Trophoblast cell (in vitro differentiated cells and primary cell): Measurements from ENCODE around the gene CHMP2A.

Experiments
- DNase-seq, 2 donors: peaks; one replicate each; pipeline ENCODE4 v3.0.0-alpha.2; 2016
- H2AFZ ChIP-seq: 2 replicates; pipeline ENCODE4 v1.6.1; 2013; ENCODE audit warnings: low read length, moderate library complexity, mild to moderate bottlenecking; ENCODE audit not compliant: insufficient read depth, poor library complexity
- H2AK5ac ChIP-seq: 2 replicates; pipeline ENCODE4 v1.6.1; 2013; ENCODE audit warnings: mild to moderate bottlenecking, low read length
- H2BK120ac ChIP-seq: 2 replicates; pipeline ENCODE4 v1.6.1; 2013; ENCODE audit warnings: low read length, mild to moderate bottlenecking, moderate library complexity; ENCODE audit not compliant: insufficient read depth, poor library complexity
- H2BK12ac ChIP-seq: 2 replicates; pipeline ENCODE4 v1.6.1; 2013; ENCODE audit warnings: mild to moderate bottlenecking, low read length, moderate library complexity
- H2BK5ac ChIP-seq: 2 replicates; pipeline ENCODE4 v1.6.1; 2013; ENCODE audit warnings: low read length, low read depth, moderate library complexity, mild to moderate bottlenecking; ENCODE audit not compliant: poor library complexity
- H3K14ac ChIP-seq: 2 replicates; pipeline ENCODE4 v1.6.1; 2013; ENCODE audit warnings: mild to moderate bottlenecking, low read length
- H3K18ac ChIP-seq: 2 replicates; pipeline ENCODE4 v1.6.1; 2013; ENCODE audit warnings: mild to moderate bottlenecking, low read length
- H3K23ac ChIP-seq: 2 replicates; pipeline ENCODE4 v1.6.1; 2013; ENCODE audit warnings: low read length
- H3K27ac ChIP-seq: 2 replicates; pipeline ENCODE4 v1.5.1; 2013; ENCODE audit warnings: low read depth, mild to moderate bottlenecking, inconsistent platforms, low read length, moderate library complexity
- H3K27me3 ChIP-seq: 2 replicates; pipeline ENCODE4 v1.6.1; 2013; ENCODE audit warnings: inconsistent platforms, mild to moderate bottlenecking, low read length, moderate library complexity; ENCODE audit not compliant: insufficient read depth
- H3K36me3 ChIP-seq, 2 experiments: 1 replicate in 1 of 2; 2 replicates in 1 of 2; pipeline ENCODE4 v1.6.1; 2013; ENCODE audit warnings: low read length in 2 of 2, mild to moderate bottlenecking in 2 of 2, moderate library complexity in 1 of 2; ENCODE audit not compliant: insufficient read depth in 2 of 2, control insufficient read depth in 1 of 2
- H3K4ac ChIP-seq: 2 replicates; pipeline ENCODE4 v1.6.1; 2013; ENCODE audit warnings: low read depth, mild to moderate bottlenecking, low read length, moderate library complexity
- H3K4me1 ChIP-seq, 2 experiments: 1 replicate in 1 of 2; 2 replicates in 1 of 2; pipeline ENCODE4 v1.6.1; 2013; ENCODE audit warnings: low read length in 2 of 2, mild to moderate bottlenecking in 2 of 2, moderate library complexity in 1 of 2; ENCODE audit not compliant: insufficient read depth in 2 of 2, control insufficient read depth in 1 of 2
- H3K4me2 ChIP-seq: 2 replicates; pipeline ENCODE4 v1.6.1; 2013; ENCODE audit warnings: inconsistent platforms, mild to moderate bottlenecking, low read length, moderate library complexity
- H3K4me3 ChIP-seq: 2 replicates; pipeline ENCODE4 v1.5.1; 2013; ENCODE audit warnings: mild to moderate bottlenecking, low read depth, low read length, inconsistent platforms
- H3K79me1 ChIP-seq: one replicate; pipeline ENCODE4 v1.6.1; 2013; ENCODE audit warnings: low read length
- H3K79me2 ChIP-seq: 2 replicates; pipeline ENCODE4 v1.6.1; 2013; ENCODE audit warnings: low read length, mild to moderate bottlenecking; ENCODE audit not compliant: control insufficient read depth, insufficient read depth, poor library complexity
- H3K9ac ChIP-seq: 2 replicates; pipeline ENCODE4 v1.6.1; 2013; ENCODE audit warnings: mild to moderate bottlenecking, low read length
- H3K9me3 ChIP-seq: 2 replicates; pipeline ENCODE4 v1.6.1; 2013; ENCODE audit warnings: low read depth, mild to moderate bottlenecking, control low read depth, inconsistent platforms, low read length; ENCODE audit not compliant: insufficient read depth
- H4K12ac ChIP-seq: 2 replicates; pipeline ENCODE4 v1.6.1; 2013; ENCODE audit warnings: low read depth, mild to moderate bottlenecking, low read length, moderate library complexity
- H4K8ac ChIP-seq: 2 replicates; pipeline ENCODE4 v1.6.1; 2013; ENCODE audit warnings: low read depth, mild to moderate bottlenecking, low read length, moderate library complexity
- H4K91ac ChIP-seq: one replicate; pipeline ENCODE4 v1.6.1; 2013; ENCODE audit warnings: low read depth, mild to moderate bottlenecking, low read length, moderate library complexity
- WGBS: extraction: QIAGEN DNeasy Blood & Tissue Kit; methylation state at CpG from one replicate; pipeline ENCODE4 v1.1.7; 2013; ENCODE audit warnings: missing lambda C conversion rate; ENCODE audit not compliant: insufficient read length, insufficient coverage; ENCODE audit errors: extremely low coverage; 5-methylcytosine and 5-hydroxymethylcytosine counted together

The CHMP2A gene

DNA sequence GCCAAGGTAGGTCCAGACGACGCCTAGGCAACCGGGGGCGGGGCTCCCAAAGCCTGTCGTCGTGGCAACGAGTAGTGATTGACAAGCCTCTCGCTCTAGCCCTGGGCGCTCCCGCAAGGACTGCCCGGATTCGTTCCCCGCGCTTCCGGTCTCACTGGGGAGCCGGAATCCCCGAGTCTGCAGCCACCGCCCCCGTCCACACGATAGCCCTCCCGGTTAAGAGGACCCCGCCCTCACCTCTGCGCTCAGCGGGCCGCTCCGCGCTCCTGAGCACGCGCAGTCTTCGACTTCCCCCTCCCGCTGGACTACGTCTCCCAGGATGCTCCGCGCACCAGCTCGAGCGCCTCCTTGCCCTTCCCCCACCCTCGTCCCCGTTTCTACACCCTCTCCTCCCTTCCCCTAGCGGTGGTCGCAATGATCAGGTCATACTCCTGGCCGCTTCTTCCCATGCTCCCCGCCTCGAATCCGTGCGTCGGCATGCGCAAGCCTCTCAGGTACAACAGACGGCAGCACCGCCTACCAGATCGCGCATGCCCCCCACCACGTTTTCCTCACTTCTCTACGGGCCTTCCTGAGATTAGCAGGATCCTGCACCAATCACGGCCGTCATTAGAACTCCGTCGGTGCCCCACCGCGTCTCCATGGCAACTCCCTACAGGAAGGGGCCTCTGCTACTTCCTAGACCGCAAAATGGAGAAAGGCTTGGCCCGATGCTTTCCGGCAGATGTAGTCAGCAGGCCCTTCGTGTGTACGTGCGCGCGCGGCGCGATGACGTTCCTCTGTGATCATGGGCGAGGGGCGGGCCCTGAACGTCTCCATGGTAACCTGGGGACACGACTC lies 18.1 kb upstream of the CHMP2A start, which contains the start of gene MZF1:
Gene MZF1, minus strand, starts transcription at position 518 of the 840 bp plus-strand sequence. CDS start 1,946 bp downstream, outside the sequence.
- peak within 1 kb of the TSS; percentile 81 for H2BK120ac ChIP-seq
- peak; percentile 100 for DNase-seq
- peak within 1 kb of the TSS; percentile 87 for H2BK5ac ChIP-seq
- peaks cover 9% of the 10 kb centered on the region for H3K79me2 ChIP-seq
- peak within 1 kb of the TSS; percentile 99 for H4K8ac ChIP-seq
- H4K12ac ChIP-seq, result peak within 1 kb of the TSS; percentile 93
- peak within 1 kb of the TSS; percentile 98 for H3K14ac ChIP-seq
- peaks cover 17% of the 10 kb centered on the region for H3K79me1 ChIP-seq
- H3K4me1 ChIP-seq, result peaks cover 7 to 12% of the 10 kb centered on the region in 2 experiments
- H3K27ac ChIP-seq, result peak within 1 kb of the TSS; percentile 96
- peak within 1 kb of the TSS; percentile 89 for H3K9ac ChIP-seq
- H4K91ac ChIP-seq, result peak within 1 kb of the TSS; percentile 96
- no CpG with 5 or more reads among the region's 75 CpGs for WGBS
- H2AFZ ChIP-seq, result peak within 1 kb of the TSS; percentile 74
- H3K4me3 ChIP-seq, result peak within 1 kb of the TSS; percentile 97
- H3K23ac ChIP-seq, result no peak within 1 kb of the TSS
- peak within 1 kb of the TSS; percentile 57 for H2AK5ac ChIP-seq
- peaks cover 20 to 31% of the 10 kb centered on the region in 2 experiments for H3K36me3 ChIP-seq
- peak within 1 kb of the TSS; percentile 96 for H3K18ac ChIP-seq
- no peaks in the 10 kb centered on the region for H3K27me3 ChIP-seq
- peak within 1 kb of the TSS; percentile 82 for H3K4ac ChIP-seq
- H3K4me2 ChIP-seq, result peak within 1 kb of the TSS; percentile 69
- no peak within 1 kb of the TSS for H2BK12ac ChIP-seq
- peaks cover 2% of the 10 kb centered on the region for H3K9me3 ChIP-seq

DNA sequence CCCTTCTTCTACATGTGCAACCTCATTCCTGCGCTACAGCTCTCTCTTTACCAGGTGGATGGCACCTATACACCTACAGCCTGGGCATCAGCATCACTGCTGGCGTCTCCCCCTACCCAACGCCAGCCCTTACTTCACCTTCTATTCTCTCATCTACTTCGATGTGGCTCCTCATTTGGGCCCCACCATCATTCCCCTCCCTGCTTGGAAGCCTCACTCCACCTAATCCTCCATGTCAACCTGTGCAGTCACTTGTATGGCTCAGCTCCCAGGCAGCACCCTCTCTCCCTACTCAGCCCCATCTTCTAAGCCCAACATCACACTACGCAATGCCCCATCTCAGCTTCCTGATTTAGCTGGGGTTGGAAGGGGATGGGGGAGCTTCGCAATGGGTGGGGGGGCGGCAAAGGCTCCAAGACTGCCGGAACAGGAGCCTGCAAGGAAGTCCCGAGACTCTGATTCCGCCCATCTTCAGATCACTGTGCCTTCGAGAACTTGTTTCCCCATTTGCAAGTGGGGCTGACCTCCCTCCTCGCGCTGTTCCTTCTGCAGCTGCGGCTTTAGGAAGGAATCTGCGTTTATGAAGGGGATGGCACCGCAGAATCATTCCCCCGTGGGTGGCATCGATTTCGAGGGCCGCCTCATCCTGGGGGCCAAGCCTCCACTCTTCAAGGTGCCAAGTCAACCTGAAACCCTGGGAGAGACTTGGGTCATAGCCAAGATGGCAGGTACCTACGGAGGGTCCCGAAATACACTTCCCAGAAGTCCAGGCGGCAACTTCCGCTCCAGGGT lies 17.3 kb upstream of the CHMP2A start:
- Histone ChIP-seq H3K18ac (no peak overlapping the region), H2BK12ac (no peak overlapping the region), H4K8ac (peak overlapping the region; percentile 99), H4K91ac (peak overlapping the region; percentile 4), H2AFZ (peak overlapping the region; percentile 7), H3K9me3 (peaks cover 2% of the 10 kb centered on the region), H3K4me1 (peaks cover 7 to 12% of the 10 kb centered on the region in 2 experiments), H3K9ac (no peak overlapping the region), H3K4me2 (peak overlapping the region; percentile 69), H4K12ac (peak overlapping the region; percentile 10), H3K23ac (no peak overlapping the region), H3K27ac (peak overlapping the region; percentile 96), H3K4me3 (peak overlapping the region; percentile 62), H3K4ac (no peak overlapping the region), H2BK5ac (peak overlapping the region; percentile 1), H3K14ac (no peak overlapping the region), H3K36me3 (peaks cover 20 to 35% of the 10 kb centered on the region in 2 experiments), H2AK5ac (peak overlapping the region; percentile 57), H2BK120ac (no peak overlapping the region), H3K79me1 (peaks cover 17% of the 10 kb centered on the region), H3K27me3 (no peaks in the 10 kb centered on the region), H3K79me2 (peaks cover 9% of the 10 kb centered on the region)
- DNase-seq, result no peak
- WGBS, result no CpG with 5 or more reads among the region's 24 CpGs

DNA sequence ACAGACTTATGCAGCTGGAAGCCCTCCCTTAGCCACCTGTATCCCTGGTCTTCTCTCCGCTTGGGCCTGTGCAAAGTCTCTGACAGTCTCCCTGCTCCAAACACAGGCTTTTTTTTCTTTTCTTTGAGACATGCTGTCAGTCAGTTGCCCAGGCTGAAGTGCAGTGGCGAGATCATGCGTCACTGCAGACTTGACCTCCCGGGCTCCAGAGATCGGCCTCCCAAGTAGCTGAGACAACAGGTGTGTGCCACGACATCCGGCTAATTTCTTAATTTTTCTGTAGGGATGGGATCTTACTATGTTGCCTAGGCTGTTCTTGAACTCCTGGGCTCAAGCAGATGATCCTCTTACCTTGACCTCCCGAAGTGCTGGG lies 16.7 kb upstream of the CHMP2A start:
- no peak for DNase-seq
- Histone ChIP-seq H3K23ac (no peak overlapping the region), H3K18ac (no peak overlapping the region), H4K8ac (no peak overlapping the region), H2BK5ac (no peak overlapping the region), H4K12ac (no peak overlapping the region), H3K79me1 (peaks cover 17% of the 10 kb centered on the region), H3K36me3 (peaks cover 24 to 37% of the 10 kb centered on the region in 2 experiments), H3K14ac (no peak overlapping the region), H3K27me3 (no peaks in the 10 kb centered on the region), H3K4me3 (no peak overlapping the region), H3K27ac (no peak overlapping the region), H2AFZ (no peak overlapping the region), H2BK120ac (no peak overlapping the region), H3K4me1 (peaks cover 7 to 12% of the 10 kb centered on the region in 2 experiments), H3K9me3 (peaks cover 2% of the 10 kb centered on the region), H3K9ac (no peak overlapping the region), H3K4ac (no peak overlapping the region), H2BK12ac (no peak overlapping the region), H3K4me2 (no peak overlapping the region), H4K91ac (no peak overlapping the region), H3K79me2 (peaks cover 9% of the 10 kb centered on the region), H2AK5ac (no peak overlapping the region)
- no CpG with 5 or more reads among the region's 8 CpGs for WGBS

DNA sequence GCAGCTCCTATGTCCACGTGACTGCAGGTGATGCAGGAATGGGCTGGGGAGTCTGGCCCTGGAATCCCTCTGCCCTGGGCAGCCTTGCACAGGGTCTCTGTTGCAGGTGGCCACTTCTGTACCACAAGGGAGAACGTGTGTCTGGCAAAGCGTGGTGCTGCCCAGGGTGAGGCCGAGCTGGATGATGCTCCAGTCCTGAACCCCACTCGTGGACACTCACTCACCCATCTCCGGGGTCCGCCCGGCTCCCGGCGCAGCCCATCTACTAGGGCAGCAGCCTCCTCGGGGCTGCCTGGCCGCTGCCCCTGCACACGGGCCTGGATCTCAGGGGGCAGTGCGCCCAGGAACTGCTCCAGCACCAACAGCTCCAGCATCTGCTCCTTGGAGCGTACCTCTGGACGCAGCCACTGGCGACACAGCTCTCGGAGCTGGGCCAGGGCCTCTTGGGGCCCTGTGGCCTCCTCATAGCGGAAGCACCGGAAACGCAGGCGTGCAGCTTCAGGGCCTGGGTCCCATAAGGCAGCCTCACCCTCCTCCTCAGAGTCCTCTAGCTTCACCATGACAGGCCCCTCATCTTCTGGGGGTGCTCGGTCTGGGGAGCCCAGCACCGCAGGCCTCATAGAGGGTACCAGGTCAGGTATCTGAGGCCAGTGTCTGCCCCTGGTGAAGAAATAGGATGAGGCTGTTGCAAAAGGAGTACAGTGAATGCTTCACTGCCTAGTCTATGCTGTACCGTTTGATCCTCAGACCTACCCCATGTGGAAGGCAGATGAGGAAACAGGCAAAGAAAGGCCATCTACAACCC lies 16.1 kb upstream of the CHMP2A start:
- H3K9ac ChIP-seq, result no peak overlapping the region
- H3K79me1 ChIP-seq, result peaks cover 15% of the 10 kb centered on the region
- no peak overlapping the region for H3K18ac ChIP-seq
- H2AK5ac ChIP-seq, result no peak overlapping the region
- WGBS, result no CpG with 5 or more reads among the region's 25 CpGs
- peaks cover 2% of the 10 kb centered on the region for H3K9me3 ChIP-seq
- no peak overlapping the region for H2BK5ac ChIP-seq
- H4K8ac ChIP-seq, result no peak overlapping the region
- H3K4me1 ChIP-seq, result peaks cover 7 to 10% of the 10 kb centered on the region in 2 experiments
- peaks cover 24 to 40% of the 10 kb centered on the region in 2 experiments for H3K36me3 ChIP-seq
- H2BK120ac ChIP-seq, result no peak overlapping the region
- H2BK12ac ChIP-seq, result no peak overlapping the region
- H3K4me2 ChIP-seq, result no peak overlapping the region
- no peak overlapping the region for H4K91ac ChIP-seq
- H3K14ac ChIP-seq, result no peak overlapping the region
- H3K79me2 ChIP-seq, result peaks cover 8% of the 10 kb centered on the region
- H3K27ac ChIP-seq, result no peak overlapping the region
- H3K23ac ChIP-seq, result no peak overlapping the region
- no peaks in the 10 kb centered on the region for H3K27me3 ChIP-seq
- H4K12ac ChIP-seq, result no peak overlapping the region
- no peak overlapping the region for H3K4me3 ChIP-seq
- no peak overlapping the region for H2AFZ ChIP-seq
- DNase-seq, result no peak
- H3K4ac ChIP-seq, result no peak overlapping the region
